K562 (cell line): ENCODE measurements around the gene SDC3. TPM values are rescaled to one million over a fixed set of nuclear protein-coding genes. Genes with fewer than 3 reads are reported as not detected.

Experiments used
- ATAC-seq: fragments of 200-7000 bp; cut with Tn5 transposase; 3 replicates; pipeline ENCODE4 v1.9.1; 2020; ENCODE audit warnings: moderate library complexity
- BruUV-seq: library from RNA; stranded (reverse); fragments of 400-500 nt; replicated peaks from 2 replicates; lab custom pipeline; 2021; lab: Mats Ljungman, UMichigan
- CTCF ChIA-PET: fragments of 300-600 bp; formaldehyde crosslinking; extraction: SDS; loops from one replicate; lab custom pipeline; 2021; ENCODE audit warnings: low intra/inter-chr PET ratio; lab: Yijun Ruan, JAX
- POLR2A ChIA-PET: fragments of 300-600, 350-650 bp; sonication (Branson Sonifier 250); formaldehyde crosslinking; extraction: SDS; loops from one replicate; lab custom pipeline; 2021; ENCODE audit warnings: antibody characterized with exemption, inconsistent platforms; lab: Yijun Ruan, JAX
- DNase-seq, 4 experiments: peaks; one replicate each; pipeline versions ENCODE4 v3.0.0 to v3.0.0-alpha.2; 2011 to 2018; ENCODE audit warnings: low spot score in 3 of 4, mixed read lengths in 3 of 4; ENCODE audit errors: extremely low read depth in 1 of 4
- FAIRE-seq: peaks from 2 replicates; lab custom pipeline; 2011; peaks lifted over from hg19 to GRCh38; lab: Jason Lieb, UNC
- H2AFZ ChIP-seq: 2 replicates; pipeline ENCODE4 v1.6.0; 2011; ENCODE audit warnings: low read depth, low read length, control low read depth, inconsistent platforms
- H3K27ac ChIP-seq: fragments of 200-600 bp; 3 replicates; pipeline ENCODE4 v1.8.0; 2011; ENCODE audit warnings: low read depth, mild to moderate bottlenecking, control low read depth, inconsistent platforms, low read length, moderate library complexity, mixed read lengths; ENCODE audit errors: extremely low read depth
- H3K27me3 ChIP-seq, 2 experiments: fragments of 300-600 bp in 1 of 2; 2 replicates in 1 of 2; 3 replicates in 1 of 2; pipeline versions ENCODE4 v1.6.0 to v1.8.0; 2011; ENCODE audit warnings: inconsistent platforms in 2 of 2, low read length in 2 of 2, mild to moderate bottlenecking in 1 of 2, mixed read lengths in 1 of 2, moderate library complexity in 1 of 2; ENCODE audit not compliant: control insufficient read depth in 2 of 2, insufficient read depth in 2 of 2
- H3K36me3 ChIP-seq: fragments of 300-600 bp; 3 replicates; pipeline ENCODE4 v1.8.0; 2011; ENCODE audit warnings: mild to moderate bottlenecking, low read length, inconsistent platforms; ENCODE audit not compliant: control insufficient read depth, insufficient read depth
- H3K4me1 ChIP-seq, 2 experiments: fragments of 200-600 bp in 1 of 2; replicated peaks in 1 of 2; 2 replicates in 1 of 2; 3 replicates in 1 of 2; pipeline versions ENCODE4 v1.5.1 to v1.8.0; 2011; ENCODE audit warnings: inconsistent platforms in 2 of 2, low read length in 2 of 2, mild to moderate bottlenecking in 1 of 2, mixed read lengths in 1 of 2, moderate library complexity in 1 of 2; ENCODE audit not compliant: control insufficient read depth in 2 of 2, insufficient read depth in 2 of 2
- H3K4me2 ChIP-seq: 2 replicates; pipeline ENCODE4 v1.6.1; 2011; ENCODE audit warnings: low read length, control low read depth, inconsistent platforms, mixed read lengths; ENCODE audit not compliant: insufficient read depth
- H3K4me3 ChIP-seq: fragments of 200-600 bp; sonication (generic), shearing (Covaris generic); 2 replicates; pipeline ENCODE4 v1.5.1; 2016; ENCODE audit warnings: control low read depth, inconsistent platforms
- H3K79me2 ChIP-seq: fragments of 200-600 bp; 3 replicates; pipeline ENCODE4 v1.8.0; 2011; ENCODE audit warnings: low read length, inconsistent platforms; ENCODE audit not compliant: control insufficient read depth, insufficient read depth
- H3K9ac ChIP-seq, 2 experiments: 2 replicates each; pipeline versions ENCODE4 v1.6.0 to v1.6.1; 2011; ENCODE audit warnings: low read depth in 2 of 2, low read length in 2 of 2, control low read depth in 1 of 2, inconsistent platforms in 1 of 2, mild to moderate bottlenecking in 1 of 2, mixed read lengths in 1 of 2; ENCODE audit not compliant: insufficient read depth in 1 of 2
- H3K9me1 ChIP-seq: one replicate; pipeline ENCODE4 v1.6.0; 2011; ENCODE audit warnings: inconsistent platforms, mild to moderate bottlenecking, low read length, moderate library complexity; ENCODE audit not compliant: control insufficient read depth, insufficient read depth
- H3K9me3 ChIP-seq: replicated peaks from 2 replicates; pipeline ENCODE4 v1.5.1; 2011; ENCODE audit warnings: low read depth, low read length, inconsistent platforms; ENCODE audit not compliant: control insufficient read depth, insufficient read depth
- H4K20me1 ChIP-seq: replicated peaks from 2 replicates; pipeline ENCODE4 v1.6.1; 2011; ENCODE audit warnings: low read length, inconsistent platforms, mixed read lengths; ENCODE audit not compliant: control insufficient read depth, insufficient read depth
- ATF7 ChIP-seq: fragments of 450-650 bp; IDR thresholded peaks from 2 replicates; pipeline ENCODE4 v1.7.1; 2014; ENCODE audit warnings: mild to moderate bottlenecking, moderate library complexity
- CTBP1 ChIP-seq: fragments of 450-650 bp; IDR thresholded peaks from 2 replicates; pipeline ENCODE4 v1.6.1; 2016; ENCODE audit warnings: borderline replicate concordance
- FOXK2 ChIP-seq, 2 experiments: fragments of 450-650 bp; IDR thresholded peaks in 1 of 2; conservative IDR thresholded peaks in 1 of 2; 2 replicates each; pipeline ENCODE4 v1.6.1; 2016; ENCODE audit warnings: low read depth in 2 of 2, mild to moderate bottlenecking in 1 of 2
- FOXM1 ChIP-seq, 2 experiments: fragments of 450-650 bp in 1 of 2; sonication (generic) in 1 of 2; formaldehyde crosslinking in 1 of 2; IDR thresholded peaks; 2 replicates each; pipeline versions ENCODE4 v1.6.1 to v1.9.0; 2017 to 2022; ENCODE audit warnings: low read depth in 2 of 2, mild to moderate bottlenecking in 2 of 2, missing genetic modification reagents in 1 of 2, moderate library complexity in 1 of 2
- NR2C2 ChIP-seq, 2 experiments: fragments of 200-800 bp in 1 of 2; sonication (Bioruptor generic) in 1 of 2; sonication (generic) in 1 of 2; formaldehyde crosslinking in 1 of 2; IDR thresholded peaks; 2 replicates each; pipeline versions ENCODE4 v1.6.1 to v1.8.0; 2016 to 2022; ENCODE audit warnings: mild to moderate bottlenecking in 1 of 2, missing compliant biosample characterization in 1 of 2, missing genetic modification characterization in 1 of 2, missing genetic modification reagents in 1 of 2
- SMARCA5 ChIP-seq: fragments of 450-650 bp; IDR thresholded peaks from 2 replicates; pipeline ENCODE4 v1.6.1; 2016
- SMARCE1 ChIP-seq: fragments of 450-650 bp; IDR thresholded peaks from 2 replicates; pipeline ENCODE4 v1.7.1; 2016; ENCODE audit warnings: mild to moderate bottlenecking
- TCF7 ChIP-seq: sonication (generic); IDR thresholded peaks from 2 replicates; pipeline ENCODE4 v1.6.1; 2016; ENCODE audit warnings: antibody characterized with exemption, borderline replicate concordance
- ZNF24 ChIP-seq: fragments of 450-650 bp; IDR thresholded peaks from 2 replicates; pipeline ENCODE4 v1.6.1; 2016
- ZNF75A ChIP-seq: fragments of 450-650 bp; formaldehyde crosslinking; IDR thresholded peaks from 2 replicates; pipeline ENCODE4 v1.4.0; 2020; ENCODE audit warnings: mild to moderate bottlenecking
- ZNF830 ChIP-seq: fragments of 250-450 bp; sonication (Bioruptor Pico); IDR thresholded peaks from 2 replicates; pipeline ENCODE4 v1.5.0; 2021; ENCODE audit warnings: mild to moderate bottlenecking
- WGBS: fragments of 100-300 bp; shearing (Covaris generic); methylation state at CpG from one replicate; pipeline ENCODE4 v1.1.6; 2016; ENCODE audit warnings: low coverage, mixed read lengths; ENCODE audit not compliant: insufficient coverage; ENCODE audit errors: missing lambda C conversion rate; 5-methylcytosine and 5-hydroxymethylcytosine counted together
- in situ Hi-C: fragments of 300-500 bp; cut with MboI; formaldehyde crosslinking; loops from 4 replicates; pipeline ENCODE4 v1.15.0; 2018; ENCODE audit warnings: inconsistent platforms, mixed read lengths
- intact Hi-C: fragments of 100-400 bp; cut with micrococcal nuclease; formaldehyde crosslinking; loops from 2 replicates; pipeline ENCODE4 v1.14.2; 2022
- polyA plus RNA-seq, 8 experiments: library from polyadenylated mRNA; depleted of rRNA in 4 of 8; stranded (reverse) in 5 of 8; unstranded in 3 of 8; fragments of >200 nt; fragmentation: Nextera tagmentation in 2 of 8; fragmentation: Illumina TruSeq in 1 of 8; extraction: Ambion mirVana in 2 of 8; extraction: Trizol in 1 of 8; gene quantifications; 2 replicates each; pipeline versions ENCODE4 v1.2.1 to v1.2.3, GENCODE V29; 2011 to 2014; ENCODE audit warnings: inconsistent platforms in 1 of 8, missing spikeins in 1 of 8
- total RNA-seq, 7 experiments: library from RNA; depleted of rRNA in 6 of 7; stranded (reverse); fragments of >200 nt in 6 of 7; fragmentation: Illumina TruSeq in 2 of 7; extraction: Trizol in 2 of 7; gene quantifications; 2 replicates each; pipeline versions ENCODE4 v1.2.1 to v1.2.3, GENCODE V29; 2011 to 2021; ENCODE audit warnings: low replicate concordance in 1 of 7
- TF ChIP-seq, protein P1 (sequence below): fragments of 450-650 bp; IDR thresholded peaks from 2 replicates; pipeline ENCODE4 v1.6.1; 2018; ENCODE audit warnings: mild to moderate bottlenecking, low read depth; ENCODE audit not compliant: partially characterized antibody
- TF ChIP-seq, protein P2 (sequence below): fragments of 250-450 bp; sonication (Bioruptor Pico); IDR thresholded peaks from 2 replicates; pipeline ENCODE4 v1.8.0; 2022; ENCODE audit warnings: inconsistent platforms, mild to moderate bottlenecking, moderate library complexity, borderline replicate concordance
- TF ChIP-seq, protein P3 (sequence below): fragments of 450-650 bp; IDR thresholded peaks from 2 replicates; pipeline ENCODE4 v1.6.1; 2016; ENCODE audit warnings: borderline replicate concordance

The SDC3 gene
- total and polyA plus RNA-seq, 9 of the 15 experiments (the other 6 are each of a cell fraction or from before 2014, with no cell fraction given) = 0.38 to 44.1 (median 12.1) TPM

DNA sequence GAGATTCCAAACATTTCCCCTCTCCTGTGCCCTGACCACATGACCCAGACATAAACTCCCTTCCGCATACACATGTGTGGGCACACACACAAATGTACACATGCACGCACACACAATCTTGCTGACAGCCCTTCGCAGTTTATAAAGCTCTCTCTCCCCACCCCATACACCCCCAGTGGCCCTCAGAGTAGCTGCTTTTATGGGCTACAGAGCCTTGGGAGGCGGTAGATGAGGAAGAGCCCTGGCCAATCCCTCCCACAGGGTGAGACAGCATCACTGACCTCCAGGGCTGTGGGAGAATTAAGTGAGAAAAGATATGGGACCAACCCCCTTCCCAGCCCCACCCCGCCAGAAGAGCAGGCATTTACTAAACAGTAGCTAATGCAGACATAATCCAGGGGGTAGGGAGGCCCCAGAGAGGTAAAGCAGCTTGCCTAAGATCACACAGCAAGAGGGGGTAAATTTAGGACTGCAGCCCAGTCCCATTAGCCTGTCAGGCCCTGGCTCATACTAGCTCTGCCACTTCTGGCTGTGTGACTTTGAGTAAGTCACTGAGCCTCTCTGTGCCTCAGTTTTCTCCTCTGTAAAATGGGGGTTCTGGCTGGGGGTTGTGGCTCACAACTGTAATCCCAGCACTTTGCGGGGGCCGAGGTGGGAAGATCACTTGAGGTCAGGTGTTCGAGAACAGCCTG, 5.1 kb downstream of the SDC3 start:
- Histone ChIP-seq H3K9ac (peak overlapping the region in 1 of 2 experiments; percentile 14; a peak in 1 of 4 replicates), H3K9me1 (peaks cover 6% of the 10 kb centered on the region), H3K4me2 (0 out of 2 replicates have a peak overlapping the region, but pooled peaks have one; percentile 1), H3K36me3 (no peaks in the 10 kb centered on the region), H2AFZ (no peak overlapping the region), H3K27me3 (no peaks in the 10 kb centered on the region), H4K20me1 (peaks cover 24% of the 10 kb centered on the region), H3K4me1 (peaks cover 43 to 64% of the 10 kb centered on the region in 2 experiments), H3K27ac (peak overlapping the region; percentile 46; the same call in 2 of the 3 replicates), H3K79me2 (peaks cover 23% of the 10 kb centered on the region), H3K4me3 (no peak overlapping the region), H3K9me3 (no peaks in the 10 kb centered on the region)
- no TSS peak for BruUV-seq
- peak; percentile 83 for ATAC-seq
- peak; percentile 93 for FAIRE-seq
- in situ Hi-C loops = no loop called here
- CTCF ChIA-PET = interaction anchor here (0.6 kb wide), 1 partner anchor 1478 kb away, joined by 6 read pairs; no protein-coding TSS in a partner anchor
- intact Hi-C loops = no loop called here
- DNase-seq = peak in 3 of 4 experiments; percentile 46 to 79 (median 75)
- 49% methylated on average over 8 of the region's 8 CpGs for WGBS
- POLR2A ChIA-PET = interaction anchor here (0.8 to 1.5 kb wide), 5 partner anchors 10 to 124 kb away, joined by 3 to 6 read pairs (median 5); no protein-coding TSS in a partner anchor
- TF ChIP-seq CTBP1 = 0 out of 2 replicates have a peak, but pooled peaks have one; percentile 34
- no peak for TF ChIP-seq TCF7
- no peak for TF ChIP-seq NR2C2 (CRISPR knock-in tag; IDR thresholded peaks at IDR 0.05)
- no peak for TF ChIP-seq NR2C2 (tag; IDR thresholded peaks at IDR 0.05)
- TF ChIP-seq FOXK2 (conservative IDR thresholded peaks at IDR 0.05 in 1 of 2, IDR thresholded peaks at IDR 0.05 in 1 of 2; ENCODE audit: low read depth in 2 of 2) = peak in 1 of 2 experiments; percentile 22; a peak in 1 of 4 replicates
- TF ChIP-seq SMARCA5 = peak; percentile 100
- TF ChIP-seq, protein P1, sequence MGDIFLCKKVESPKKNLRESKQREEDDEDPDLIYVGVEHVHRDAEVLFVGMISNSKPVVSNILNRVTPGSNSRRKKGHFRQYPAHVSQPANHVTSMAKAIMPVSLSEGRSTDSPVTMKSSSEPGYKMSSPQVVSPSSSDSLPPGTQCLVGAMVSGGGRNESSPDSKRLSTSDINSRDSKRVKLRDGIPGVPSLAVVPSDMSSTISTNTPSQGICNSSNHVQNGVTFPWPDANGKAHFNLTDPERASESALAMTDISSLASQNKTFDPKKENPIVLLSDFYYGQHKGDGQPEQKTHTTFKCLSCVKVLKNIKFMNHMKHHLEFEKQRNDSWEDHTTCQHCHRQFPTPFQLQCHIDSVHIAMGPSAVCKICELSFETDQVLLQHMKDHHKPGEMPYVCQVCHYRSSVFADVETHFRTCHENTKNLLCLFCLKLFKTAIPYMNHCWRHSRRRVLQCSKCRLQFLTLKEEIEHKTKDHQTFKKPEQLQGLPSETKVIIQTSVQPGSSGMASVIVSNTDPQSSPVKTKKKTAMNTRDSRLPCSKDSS = no peak
- TF ChIP-seq FOXM1 (IDR thresholded peaks at IDR 0.05; ENCODE audit: low read depth) = 0 out of 2 replicates have a peak, but pooled peaks have one; percentile 22
- TF ChIP-seq FOXM1 (CRISPR knock-in tag; IDR thresholded peaks at IDR 0.05; ENCODE audit: low read depth) = no peak
- peak; percentile 22; the same call in 1 of the 2 replicates for TF ChIP-seq ATF7
- peak; percentile 31; the same call in 1 of the 2 replicates for TF ChIP-seq ZNF24
- TF ChIP-seq ZNF75A = 0 out of 2 replicates have a peak, but pooled peaks have one; percentile 43
- no peak for TF ChIP-seq ZNF830 (CRISPR knock-in tag)
- TF ChIP-seq, protein P2, sequence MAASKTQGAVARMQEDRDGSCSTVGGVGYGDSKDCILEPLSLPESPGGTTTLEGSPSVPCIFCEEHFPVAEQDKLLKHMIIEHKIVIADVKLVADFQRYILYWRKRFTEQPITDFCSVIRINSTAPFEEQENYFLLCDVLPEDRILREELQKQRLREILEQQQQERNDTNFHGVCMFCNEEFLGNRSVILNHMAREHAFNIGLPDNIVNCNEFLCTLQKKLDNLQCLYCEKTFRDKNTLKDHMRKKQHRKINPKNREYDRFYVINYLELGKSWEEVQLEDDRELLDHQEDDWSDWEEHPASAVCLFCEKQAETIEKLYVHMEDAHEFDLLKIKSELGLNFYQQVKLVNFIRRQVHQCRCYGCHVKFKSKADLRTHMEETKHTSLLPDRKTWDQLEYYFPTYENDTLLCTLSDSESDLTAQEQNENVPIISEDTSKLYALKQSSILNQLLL (CRISPR knock-in tag) = no peak
- no peak for TF ChIP-seq SMARCE1
- TF ChIP-seq, protein P3, sequence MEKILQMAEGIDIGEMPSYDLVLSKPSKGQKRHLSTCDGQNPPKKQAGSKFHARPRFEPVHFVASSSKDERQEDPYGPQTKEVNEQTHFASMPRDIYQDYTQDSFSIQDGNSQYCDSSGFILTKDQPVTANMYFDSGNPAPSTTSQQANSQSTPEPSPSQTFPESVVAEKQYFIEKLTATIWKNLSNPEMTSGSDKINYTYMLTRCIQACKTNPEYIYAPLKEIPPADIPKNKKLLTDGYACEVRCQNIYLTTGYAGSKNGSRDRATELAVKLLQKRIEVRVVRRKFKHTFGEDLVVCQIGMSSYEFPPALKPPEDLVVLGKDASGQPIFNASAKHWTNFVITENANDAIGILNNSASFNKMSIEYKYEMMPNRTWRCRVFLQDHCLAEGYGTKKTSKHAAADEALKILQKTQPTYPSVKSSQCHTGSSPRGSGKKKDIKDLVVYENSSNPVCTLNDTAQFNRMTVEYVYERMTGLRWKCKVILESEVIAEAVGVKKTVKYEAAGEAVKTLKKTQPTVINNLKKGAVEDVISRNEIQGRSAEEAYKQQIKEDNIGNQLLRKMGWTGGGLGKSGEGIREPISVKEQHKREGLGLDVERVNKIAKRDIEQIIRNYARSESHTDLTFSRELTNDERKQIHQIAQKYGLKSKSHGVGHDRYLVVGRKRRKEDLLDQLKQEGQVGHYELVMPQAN = no peak
